NCI-H1436 (cell line): ENCODE data around the gene AP1AR.

Source experiments
- DNase-seq: peaks from one replicate; lab custom pipeline; 2025; lab: John Stamatoyannopoulos, UW

Gene AP1AR

DNA sequence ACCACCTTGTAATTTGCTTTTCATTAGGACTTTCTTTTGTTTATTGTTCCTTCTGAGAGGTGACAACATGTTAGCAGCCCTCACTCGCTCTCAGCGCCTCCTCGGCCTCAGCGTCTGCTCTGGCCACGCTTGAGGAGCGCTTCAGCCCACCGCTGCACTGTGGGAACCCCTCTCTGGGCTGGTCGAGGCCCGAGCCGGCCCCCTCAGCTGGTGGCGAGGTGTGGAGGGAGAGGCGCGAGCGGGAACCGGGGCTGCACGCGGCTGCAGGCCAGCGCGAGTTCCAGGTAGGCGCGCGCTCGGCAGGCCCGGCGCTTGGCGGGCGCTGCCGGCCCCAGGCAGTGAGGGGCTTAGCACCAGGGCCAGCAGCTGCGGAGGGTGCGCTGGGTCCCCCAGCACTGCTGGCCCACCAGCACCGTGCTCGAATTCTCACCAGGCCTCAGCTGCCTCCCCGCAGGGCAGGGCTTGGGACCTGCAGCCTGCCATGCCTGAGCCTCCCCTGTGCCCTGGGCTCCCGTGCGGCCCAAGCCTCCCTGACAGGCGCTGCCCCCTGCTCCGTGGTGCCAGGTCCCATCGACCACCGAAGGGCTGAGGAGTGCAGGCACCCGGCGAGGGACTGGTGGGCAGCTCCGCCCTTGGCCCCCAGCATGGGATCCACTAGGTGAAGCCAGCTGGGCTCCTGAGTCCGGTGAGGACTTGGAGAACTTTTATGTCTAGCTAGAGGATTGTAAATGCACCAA is 9.2 kb upstream of the AP1AR start:
- DNase-seq: no peak

GRCh38 chr4:112225157-112225556 is 6.4 kb upstream of the AP1AR start:
- DNase-seq: no peak

- peak; percentile 95 for DNase-seq
Observed at GRCh38 chr4:112230879-112231778, 458 bp upstream of the AP1AR start.

- peak; percentile 18 for DNase-seq
Observed at GRCh38 chr4:112234952-112235609, 3.5 kb downstream of the AP1AR start.

DNA sequence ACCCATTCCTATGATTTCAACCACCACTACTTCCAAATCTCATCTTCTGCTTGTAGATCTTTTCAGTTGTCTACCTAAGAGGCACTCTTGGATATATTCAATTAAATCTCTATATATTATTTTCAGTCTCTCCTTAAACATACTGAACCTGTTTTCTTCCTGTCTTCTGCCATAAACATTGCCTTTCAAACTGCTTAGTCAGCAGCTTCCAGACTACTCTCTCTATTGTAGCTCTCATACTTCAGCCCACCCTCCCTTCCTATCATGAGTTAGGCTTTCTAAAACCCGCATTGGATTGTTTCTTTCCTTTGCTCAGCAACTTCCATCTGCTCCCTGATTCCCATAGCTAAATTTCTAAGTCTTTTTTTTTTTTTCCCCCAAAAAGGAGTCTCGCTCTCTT is 4.5 kb downstream of the AP1AR start:
- DNase-seq: no peak

DNA sequence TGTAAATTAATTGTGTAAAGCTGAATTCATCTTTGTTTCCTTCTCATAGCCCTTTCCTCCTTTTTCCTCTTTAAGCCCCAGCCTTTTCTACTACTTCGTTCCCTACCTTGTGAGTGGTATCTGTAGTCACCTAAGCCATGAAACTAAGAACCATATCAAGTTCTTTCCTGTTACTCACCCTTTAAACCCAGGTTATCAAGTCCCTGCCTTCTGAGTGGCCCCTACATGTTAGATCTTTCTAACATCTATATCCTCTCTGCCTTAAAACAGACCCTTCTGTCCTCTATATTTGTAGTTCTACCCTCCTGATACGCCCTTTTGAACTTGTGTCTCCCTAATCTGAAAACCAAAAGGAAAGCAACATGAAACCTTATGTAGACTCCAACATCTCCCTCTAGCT is 7.2 kb downstream of the AP1AR start:
- no peak for DNase-seq

- DNase-seq: no peak
Observed at GRCh38 chr4:112245383-112245782, 13.8 kb downstream of the AP1AR start.

- no peak for DNase-seq
Observed at GRCh38 chr4:112247021-112247420, 15.4 kb downstream of the AP1AR start.

DNA sequence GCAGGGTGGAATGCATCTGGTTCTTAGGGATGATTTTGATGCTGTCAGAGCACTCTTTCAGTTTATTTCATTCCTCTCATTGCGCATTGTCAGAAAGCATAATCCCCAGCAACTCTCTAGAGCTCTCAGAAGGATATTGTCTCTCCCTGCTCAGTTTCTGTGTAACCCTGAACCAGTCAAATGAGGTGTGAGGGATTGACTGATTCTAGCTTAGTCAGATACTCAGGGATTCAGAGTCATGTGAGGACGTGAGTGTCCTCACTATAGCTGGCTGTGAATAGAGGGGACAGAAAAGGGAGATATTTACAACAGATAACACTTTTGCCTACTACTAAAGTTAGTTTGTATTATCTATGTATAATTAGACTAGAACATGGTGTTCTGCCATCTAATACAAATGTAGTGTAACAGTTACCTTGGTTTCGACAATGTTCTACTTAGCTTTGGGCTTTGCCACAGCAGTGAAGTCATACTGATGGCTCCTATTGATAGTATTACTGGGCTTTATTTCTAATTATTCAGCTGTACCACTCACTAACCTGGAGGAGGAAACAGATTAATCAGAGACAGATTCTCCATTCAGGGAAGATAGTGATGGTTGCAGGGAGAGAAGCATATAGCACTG is 19.5 kb downstream of the AP1AR start:
- DNase-seq: no peak

DNA sequence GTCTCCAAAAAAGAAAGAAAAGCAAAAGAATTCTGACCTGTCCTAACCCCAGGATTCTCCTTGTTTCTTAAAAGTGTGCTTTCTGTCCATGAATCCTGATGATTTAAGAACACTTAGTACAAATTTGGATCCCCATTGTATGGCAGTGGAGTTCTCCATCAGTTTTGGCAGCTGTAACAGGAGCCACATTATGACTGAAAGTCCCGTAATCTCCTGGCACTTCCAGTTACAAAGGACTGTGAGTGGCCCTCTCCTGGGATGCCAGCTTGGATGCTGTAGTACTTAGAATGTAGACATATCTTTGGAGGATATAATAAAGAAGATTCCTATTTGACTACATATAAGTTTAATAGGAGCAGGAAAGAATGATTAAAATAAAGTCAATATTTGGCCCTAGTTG is 20.6 kb downstream of the AP1AR start:
- no peak for DNase-seq

DNA sequence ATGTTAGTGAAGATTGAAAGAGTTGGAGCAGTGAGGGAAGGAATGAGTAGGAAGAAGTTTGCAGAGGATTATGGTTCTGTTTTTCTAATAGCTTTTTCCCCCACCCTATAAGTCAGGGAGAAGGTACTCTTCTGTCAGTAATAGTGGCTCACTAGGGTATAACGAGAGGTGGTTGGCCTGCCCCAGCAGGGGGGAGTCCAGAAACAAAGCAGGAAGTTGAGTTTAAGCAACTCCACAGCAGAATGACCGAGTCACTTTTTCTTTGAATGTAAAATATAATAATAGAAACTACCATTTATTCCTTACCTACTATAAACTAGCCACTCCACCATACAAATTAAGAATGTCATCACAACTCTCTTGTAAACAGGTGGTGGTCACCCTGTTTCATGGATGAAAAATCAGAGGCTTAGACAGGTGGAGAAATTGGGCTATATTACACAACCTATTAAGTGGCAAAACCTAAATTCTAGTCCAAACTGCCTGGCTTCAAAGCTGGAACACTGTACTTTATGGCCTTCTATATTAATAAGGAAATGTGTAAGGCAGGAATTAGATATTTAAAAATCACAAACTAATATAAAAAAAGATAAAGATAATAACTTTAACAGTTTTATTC is 21.9 kb downstream of the AP1AR start:
- DNase-seq: no peak

- DNase-seq: no peak
Observed at GRCh38 chr4:112257098-112257497, 25.5 kb downstream of the AP1AR start.

DNA sequence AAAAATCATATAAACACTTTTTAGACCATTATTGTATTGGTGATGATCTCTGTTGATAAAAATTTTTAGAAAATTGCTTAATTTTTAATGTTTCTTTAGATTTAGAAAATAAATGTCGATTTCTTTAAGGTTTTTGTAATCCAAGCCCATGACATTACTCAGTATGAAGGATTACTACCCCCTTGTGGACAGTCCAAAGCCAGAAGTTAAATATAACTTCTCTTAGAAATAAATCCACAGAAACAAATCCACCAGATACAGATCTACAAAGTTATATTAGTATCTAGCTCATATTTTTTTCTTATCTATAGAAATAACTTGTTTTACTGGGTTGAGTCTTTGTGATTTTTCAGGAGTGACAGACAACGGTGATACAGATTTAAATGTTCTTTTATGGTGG is 35.2 kb downstream of the AP1AR start:
- no peak for DNase-seq

GRCh38 chr4:112270051-112270450 is 38.5 kb downstream of the AP1AR start:
- no peak for DNase-seq

DNA sequence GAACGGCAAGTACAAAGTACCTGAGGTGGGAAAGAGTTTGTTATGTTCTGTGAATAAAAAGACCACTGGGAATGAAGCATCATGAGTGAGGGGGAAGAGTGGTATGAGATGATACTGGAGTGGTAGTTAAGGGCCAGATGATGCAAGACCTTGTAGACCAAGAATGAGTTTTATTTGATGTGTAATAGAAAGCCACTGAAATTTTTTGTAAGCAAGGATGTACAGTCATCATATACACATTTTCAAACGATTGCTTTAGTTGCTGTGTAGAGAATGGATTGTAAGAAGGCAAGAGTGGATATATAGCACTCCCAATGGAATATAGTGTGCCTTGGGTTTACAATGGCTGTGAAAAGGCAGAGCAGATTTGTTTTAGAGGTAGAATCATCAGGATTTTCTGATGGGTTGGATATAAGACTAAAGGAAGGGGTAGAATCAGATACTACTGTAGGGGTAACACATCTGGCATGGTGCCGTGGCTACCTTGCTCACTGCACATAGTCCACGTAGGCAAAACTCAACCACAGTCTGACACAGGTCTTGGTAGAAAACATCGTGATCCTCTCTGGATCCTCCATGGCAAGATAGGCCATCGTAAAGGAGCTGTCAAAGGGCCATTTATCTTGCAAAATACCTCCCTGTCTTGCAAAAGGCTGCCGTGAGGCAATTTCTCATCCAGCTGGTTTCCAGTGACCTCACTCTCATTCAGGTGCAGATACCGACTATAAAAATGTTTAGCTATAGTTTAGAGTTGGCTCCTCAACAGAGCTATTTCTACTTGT is 39.2 kb downstream of the AP1AR start:
- DNase-seq: no peak

- DNase-seq: no peak
Observed at GRCh38 chr4:112272292-112272691, 40.7 kb downstream of the AP1AR start.

DNA sequence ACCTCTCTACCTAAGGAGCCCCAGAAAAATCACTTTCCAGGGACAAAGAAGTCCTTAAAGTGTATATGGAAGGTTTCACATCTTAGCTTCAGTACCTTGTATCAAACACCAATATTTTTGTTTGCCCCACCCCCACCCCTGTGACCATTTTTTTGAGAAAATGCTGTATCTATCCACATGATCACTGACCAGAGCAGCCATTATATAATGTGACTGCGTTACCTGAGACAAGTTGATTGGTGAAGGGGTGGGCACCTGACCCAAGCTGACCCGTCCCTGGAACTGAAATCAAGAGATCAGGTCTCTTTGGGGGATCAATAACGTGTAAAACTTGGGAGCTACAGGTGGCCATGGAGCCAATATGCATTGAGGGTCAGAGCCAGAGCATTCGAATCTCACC is 43.4 kb downstream of the AP1AR start:
- no peak for DNase-seq

DNA sequence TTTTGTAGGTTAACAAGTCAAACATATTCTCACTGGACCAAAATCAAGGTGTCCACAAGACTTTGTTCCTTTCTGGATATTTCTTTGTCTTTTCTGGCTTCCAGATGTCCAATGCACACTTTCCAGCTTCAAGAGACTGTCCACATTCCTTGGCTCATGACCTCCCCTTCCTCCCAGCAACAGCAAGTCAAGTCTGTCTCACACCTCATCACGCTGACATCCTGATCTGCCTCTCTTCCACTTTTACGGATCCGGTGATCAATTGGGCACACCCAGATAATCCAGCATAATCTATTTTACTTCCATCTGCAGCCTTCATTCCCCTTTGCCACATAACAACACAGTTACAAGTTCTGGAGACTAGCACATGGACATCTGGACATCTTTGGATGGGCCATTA is 44.5 kb downstream of the AP1AR start:
- DNase-seq: no peak

GRCh38 chr4:112277220-112277619 is 45.6 kb downstream of the AP1AR start:
- no peak for DNase-seq

- DNase-seq: no peak
Observed at GRCh38 chr4:112277705-112278448, 46.3 kb downstream of the AP1AR start.
